HG03103 (cell line): Measurements from ENCODE around the gene EEFSEC.

Source experiments
- ATAC-seq: cut with Tn5 transposase; IDR thresholded peaks from one replicate; pipeline ENCODE4 v1.9.1; 2021; ENCODE audit warnings: low read depth; ENCODE audit not compliant: unreplicated experiment

Gene EEFSEC

DNA sequence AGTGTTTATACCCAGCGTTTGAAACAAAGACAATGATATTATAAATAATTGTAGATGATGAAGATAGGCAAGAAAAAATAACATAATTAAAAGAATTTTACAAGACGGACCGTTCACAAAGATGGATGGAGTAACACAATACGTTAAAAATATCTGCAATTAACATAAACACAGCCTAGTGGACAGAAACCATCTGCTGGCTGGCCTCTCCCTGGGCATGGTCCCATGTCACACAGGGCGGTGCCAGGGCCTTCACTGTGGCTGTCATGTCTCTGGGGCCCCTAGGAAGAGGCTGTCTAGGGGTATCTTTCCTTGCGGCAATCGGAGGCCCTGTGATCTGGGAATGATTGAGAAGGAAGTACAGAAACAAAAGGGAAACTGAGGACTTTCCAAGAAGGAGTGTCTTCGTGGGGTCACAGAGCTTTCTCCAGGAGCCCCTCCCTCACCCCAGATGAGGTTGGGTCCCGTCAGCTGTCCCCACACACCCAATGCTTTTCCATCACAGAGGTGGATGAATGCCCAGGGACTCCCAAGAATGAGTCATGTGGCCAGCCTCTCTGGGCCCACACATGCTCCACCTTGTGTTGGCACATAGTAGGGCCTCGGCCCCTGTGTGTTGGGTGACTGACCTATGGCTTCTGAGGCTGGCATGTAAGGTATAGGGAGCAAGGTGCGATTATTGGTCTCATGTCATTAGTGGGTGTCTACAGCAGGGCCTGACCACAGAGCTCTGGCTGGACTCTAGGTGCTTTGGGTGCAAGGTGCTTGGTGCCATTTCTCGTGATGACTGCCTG, 226.3 kb downstream of the EEFSEC start:
- no peak for ATAC-seq

DNA sequence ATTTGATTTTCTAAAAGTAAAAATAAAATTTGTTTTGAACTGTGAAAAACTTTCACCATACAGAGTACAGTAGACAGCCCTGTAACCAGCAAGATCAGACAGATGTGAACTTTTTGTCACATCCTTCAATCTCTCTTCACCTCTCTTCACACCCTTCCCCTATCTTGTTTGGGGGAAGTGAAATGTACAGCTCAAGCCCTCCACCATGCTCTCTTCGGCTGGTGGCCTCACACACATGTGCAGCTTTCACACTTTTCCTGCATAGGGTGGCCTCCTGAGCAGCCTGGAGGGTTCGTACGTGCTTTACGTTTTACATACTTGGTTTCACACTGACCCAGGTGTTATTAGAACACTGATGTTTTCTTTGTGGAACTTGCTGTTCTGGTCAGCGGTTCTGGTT, 227.0 kb downstream of the EEFSEC start:
- ATAC-seq: no peak

DNA sequence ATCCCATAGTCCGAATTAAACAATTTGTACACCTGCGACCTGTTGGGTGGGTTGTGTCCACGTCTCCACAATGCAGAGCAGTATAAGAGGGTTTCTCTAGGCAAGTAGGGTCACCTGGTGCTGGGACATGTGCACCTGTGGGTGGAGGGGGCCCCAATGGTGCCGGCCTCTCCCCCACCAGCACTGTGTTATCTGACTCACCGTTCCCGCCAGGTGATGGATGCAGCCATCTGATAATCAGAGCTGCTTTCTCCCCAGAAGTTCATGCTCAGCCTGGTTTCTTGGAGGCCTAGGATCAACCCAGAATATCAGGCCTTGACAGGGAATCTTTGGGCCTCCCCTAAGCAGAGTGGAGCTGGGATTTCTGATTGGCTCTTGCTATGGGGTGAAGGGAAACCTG, 227.4 kb downstream of the EEFSEC start:
- ATAC-seq: no peak

DNA sequence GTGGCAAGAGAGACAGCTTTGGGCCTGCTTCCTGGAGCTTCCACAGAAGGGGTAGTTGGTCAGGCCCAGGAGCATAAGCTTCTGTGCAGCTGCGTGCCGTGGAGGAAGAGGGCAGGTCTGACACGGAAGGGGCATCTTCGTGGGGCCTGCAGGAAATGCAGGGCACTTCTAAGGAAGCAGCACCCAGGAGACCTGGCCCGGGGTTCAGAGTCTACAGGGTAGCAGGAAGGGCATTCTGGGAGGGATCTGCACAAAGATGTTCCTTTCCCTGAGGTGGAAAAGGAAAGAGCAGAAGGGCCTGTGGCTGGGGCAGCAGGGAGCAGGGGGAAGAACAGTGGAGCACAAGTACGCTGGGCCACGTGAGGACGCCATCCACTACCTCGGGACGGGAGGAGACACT, 228.3 kb downstream of the EEFSEC start:
- no peak for ATAC-seq

DNA sequence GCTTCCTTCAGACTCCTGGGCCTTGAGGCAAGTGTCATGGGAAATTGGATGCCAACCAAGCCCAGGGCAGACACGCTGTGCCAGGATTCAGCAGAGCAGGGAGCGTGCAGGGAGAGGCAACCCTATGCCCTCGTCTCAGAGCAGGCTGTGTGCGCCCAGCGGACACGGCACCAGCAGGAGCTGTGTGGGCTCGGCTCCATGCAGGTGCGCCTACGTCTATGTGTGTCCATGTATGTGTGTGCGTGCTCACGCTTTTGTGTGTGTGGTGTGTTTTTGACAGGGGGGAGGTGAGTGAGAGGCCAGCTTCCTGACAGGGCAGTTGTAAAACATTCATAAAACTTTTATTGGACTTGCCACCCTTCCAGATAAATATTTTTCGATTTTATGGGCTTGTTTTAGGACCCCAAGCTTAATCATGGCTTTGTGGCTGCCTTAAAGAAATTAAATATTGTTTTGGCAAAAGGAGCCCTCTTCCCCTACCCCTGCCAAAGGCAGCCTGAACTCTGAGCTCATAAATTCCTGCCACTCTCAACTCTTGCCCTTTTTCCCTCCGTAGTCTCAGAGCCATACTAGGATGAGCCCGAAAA, 229.0 kb downstream of the EEFSEC start:
- no peak for ATAC-seq

DNA sequence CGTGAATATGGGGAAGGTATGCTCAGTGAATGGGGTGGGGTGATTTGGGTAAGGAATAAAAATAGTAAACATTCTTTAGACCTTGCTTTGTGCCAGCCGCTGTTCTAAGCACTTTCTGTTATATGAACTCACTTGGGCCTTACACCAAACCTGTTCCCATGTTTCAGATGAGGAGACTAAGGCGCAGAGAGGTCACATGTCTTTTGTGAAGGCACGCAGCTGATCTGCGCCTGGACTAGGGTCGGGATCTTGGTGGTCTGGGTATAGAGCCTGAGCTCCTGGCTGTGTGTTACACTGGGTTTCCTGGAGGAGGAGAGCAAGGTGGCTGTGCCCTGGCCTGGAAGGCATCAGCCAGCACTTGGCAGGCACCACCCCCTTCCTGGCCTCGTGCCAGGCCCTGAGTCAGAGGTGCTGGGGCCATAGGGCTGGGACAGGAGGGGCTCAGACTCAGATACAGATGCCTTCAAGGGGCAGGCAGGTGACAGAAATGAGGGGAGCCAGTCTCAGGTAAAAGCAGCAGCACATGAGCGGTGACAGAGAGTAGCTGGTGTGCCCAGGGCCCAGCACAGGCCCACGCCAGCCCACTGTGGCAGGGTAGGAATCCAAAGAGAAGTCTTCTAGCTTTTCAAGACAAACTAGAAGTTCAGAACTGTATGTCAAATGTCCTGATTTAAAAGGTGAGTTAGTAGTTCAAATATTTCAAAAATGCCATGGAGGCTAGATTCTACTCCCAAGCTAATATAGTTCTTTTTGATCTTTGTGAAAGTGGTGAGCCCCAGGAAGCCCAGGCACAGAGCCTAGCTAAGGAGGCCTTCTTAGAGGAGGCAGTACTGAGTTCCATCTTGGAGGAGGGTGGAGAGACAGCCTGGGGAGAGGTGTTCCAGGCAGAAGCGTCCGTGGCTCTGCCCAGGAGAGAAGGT, 230.3 kb downstream of the EEFSEC start:
- no peak for ATAC-seq

DNA sequence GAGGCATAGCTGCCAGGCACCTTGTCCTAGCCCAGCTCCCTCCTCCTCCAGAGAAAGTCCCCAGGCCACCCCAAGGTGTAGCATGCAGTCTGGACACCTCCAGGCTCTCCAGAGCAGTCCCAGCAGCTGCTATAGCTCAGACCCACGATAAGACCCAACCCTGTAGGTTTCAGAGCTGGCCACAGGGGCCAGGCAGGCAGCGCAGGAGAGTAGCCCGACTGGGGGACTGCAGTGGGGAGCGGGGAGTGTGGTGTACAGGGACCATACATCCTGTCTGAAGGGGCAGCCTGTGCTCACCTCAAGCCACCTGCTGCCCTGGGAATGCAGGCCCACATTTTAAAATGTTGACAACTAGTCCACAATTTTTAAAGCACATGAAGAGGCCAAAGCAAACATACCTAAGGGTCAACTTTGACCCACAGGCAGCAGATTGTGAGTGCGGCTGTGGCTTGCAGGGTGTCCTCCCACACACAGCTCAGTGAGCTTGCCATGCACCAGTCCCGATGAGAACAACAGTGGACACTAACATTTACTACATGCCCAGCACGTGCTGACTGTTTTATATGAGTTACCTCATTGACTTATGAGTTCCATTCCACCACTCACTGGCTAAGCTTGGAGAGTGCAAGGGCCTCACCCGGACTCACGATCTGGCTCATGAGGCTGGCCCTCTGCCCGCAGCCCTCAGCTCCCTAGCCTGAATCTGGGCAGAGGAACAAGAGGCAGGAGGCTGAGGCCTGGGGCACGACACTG, 232.0 kb downstream of the EEFSEC start:
- ATAC-seq: no peak

DNA sequence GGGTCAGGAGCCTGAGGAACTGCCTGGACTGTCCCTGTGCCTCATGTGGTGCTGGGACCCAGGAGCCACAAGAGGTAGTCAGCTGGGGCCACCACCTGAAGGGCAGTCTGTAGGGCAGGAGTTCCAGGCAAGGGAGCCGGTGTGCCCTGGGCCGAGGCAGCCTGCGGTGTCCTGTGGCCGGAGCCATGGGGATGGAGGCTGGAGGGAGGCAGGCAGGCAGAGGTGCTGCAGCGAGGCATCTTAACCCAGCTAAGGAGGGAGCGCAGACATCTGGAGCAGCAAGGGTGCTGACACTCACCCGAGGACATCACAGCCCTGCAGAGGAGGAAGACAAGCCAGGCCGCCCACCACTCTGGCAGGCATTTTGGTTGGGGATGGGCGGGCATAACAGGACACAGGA, 235.7 kb downstream of the EEFSEC start:
- no peak for ATAC-seq

DNA sequence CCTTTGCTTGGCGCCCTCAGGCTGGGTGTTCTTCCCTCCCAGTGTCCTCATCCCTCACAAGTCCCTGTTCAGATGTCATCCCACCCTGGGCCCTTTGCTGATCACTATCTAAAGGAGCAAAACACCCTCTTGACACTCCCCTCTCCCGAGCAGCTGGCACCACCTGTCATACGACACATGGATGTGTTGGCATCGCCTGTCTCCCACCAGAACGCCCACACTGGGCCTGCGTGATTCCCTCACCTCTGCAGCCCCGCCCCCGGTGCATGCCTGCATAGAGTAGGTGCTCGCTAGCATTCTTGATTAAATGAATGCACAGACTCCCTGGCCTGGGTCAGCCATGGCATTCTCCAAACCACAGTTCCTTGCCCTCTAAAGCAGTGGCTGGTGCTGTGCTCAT, 237.6 kb downstream of the EEFSEC start:
- no peak for ATAC-seq

DNA sequence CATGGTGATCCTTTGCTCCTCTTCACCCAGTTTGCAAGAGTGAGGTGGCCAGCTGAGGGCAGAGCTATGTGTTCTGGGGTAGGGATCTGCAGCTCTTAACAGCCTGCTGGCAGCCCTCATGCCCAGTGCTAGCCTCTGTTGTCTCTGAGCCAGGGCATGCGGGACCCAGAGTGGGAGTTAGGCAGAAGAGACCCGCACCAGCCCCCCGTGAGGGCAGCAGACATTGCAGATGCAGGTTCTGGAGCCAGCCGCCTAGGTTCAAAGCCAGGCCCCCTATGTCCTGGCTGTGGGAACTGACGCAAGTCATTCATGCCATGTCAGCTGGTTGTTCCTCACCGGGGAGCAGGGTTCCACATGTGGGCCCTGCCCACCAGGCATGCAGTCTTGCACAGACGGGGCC, 238.7 kb downstream of the EEFSEC start:
- no peak for ATAC-seq

DNA sequence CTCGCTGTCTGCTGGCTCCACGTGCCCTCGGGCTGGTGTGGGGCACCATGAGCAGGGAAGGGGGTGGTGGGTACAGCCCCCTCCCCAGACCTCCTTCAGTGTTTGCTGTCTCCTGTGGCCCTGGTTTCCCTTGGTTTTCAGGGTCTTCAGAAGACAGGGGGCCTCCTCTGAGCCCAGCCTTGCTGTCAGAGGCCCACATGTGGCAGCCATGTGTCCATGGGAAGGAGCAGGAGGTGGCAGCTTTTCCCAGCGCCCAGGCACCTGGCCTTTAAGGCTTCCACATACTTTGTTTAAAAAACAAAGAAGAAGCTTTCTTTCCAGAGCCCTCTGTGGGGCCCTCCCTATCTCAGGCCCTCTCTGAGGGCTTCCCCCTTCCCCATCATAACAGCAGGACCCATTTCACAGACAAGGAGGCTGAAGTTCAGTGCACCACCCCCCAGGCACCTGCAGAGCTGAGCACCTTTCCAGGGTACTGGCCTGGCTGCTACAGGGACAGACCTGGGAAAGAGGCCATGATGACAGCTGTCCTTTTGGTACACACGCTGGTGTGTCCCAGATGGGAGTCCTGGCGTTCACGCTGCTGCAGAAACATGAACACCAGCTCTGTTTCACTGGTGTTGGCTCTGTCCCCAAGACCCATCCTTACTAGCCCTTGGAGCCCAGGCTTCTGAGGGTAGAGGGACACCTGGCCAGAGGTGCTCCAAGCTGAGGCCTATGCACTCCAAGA, 239.7 kb downstream of the EEFSEC start:
- ATAC-seq: no peak

DNA sequence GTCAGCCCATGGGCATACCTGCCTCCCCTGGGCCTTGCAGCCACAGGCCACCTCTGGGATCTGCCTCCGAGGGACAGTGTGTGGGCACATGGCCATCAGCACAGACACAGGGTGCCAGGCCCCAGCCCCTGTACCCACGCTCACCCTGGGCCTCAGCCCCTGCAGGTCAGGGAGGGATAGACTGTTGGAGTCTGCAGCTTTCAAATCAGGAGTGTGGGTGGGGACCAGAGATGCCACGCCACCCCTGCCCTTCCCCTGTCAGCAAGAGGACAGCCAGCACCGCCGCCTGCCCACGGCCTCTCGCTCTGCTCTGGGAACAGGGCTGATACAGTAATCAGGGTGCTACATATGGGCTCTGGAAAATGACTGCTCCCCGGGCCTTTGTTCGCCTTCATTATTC, 240.8 kb downstream of the EEFSEC start:
- ATAC-seq: no peak

DNA sequence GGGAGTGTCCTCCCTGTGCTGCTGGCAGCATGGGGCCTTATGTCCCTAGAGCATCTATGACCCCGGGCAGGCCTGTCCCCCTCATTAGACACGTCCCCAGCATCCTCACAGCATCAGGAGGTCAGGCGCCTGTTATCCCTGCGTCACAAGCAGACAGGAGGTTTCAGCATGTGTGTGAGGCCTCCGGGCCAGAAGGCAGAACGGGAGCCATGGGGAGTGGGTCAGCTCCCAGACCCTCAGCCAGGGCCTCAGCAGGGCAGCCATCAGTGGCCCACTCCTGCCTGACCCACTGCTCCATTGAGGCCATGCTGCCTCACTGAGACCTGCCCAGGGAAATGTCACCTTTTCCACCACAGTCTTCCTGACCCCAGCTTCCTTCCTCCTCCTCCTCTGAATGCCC, 241.8 kb downstream of the EEFSEC start:
- ATAC-seq: no peak

DNA sequence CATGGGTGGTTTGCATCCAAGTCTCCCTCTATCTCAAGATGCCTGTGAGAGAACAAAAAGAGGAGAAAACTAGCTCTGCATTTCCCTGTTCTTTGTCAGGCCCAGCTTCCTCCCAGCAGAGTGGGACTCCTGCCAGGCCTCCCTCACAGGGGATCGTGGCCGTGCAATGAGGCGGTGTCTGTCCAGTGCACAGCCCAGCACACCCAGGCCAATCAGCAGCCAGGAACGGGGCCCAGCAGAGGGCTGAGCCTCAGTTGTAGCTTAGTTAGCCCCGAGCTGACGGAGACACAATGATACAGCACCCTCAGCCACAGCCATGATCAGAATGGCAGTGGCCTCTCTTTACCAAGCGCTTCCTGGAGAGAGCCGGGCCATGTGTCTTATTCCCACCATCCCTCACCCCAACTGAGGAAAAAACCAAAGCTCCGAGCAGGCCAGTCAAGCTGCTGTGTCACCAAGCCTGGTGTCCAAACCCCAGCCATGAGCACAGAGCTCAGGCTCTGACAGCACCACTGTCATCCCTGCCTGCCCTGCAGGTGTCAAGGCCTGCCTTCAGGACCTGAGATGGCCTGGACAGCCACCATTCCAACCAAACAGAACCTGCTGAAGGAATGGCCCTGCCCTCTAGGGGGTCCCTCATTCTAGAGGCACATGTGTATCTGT, 242.3 kb downstream of the EEFSEC start:
- ATAC-seq: no peak

DNA sequence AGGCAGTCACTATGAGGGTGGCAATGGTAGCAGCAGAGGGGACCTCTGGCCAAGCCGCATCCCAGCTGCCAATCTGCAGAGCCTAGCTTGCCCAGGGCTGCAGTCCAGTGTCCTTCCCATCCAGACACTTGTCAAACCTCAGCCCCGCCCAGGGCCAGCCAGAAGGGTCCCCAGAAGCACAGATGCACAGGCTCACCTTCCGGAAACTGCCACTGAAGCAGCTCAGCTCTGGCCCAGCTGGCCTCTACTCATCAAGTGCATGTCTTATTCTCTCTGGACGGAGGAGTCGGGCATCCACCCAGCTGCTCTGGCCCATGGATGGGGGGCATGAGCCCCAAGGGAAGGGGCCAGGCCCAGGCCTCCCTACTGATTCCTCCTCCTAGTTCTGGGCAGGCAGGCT, 244.2 kb downstream of the EEFSEC start:
- ATAC-seq: no peak

DNA sequence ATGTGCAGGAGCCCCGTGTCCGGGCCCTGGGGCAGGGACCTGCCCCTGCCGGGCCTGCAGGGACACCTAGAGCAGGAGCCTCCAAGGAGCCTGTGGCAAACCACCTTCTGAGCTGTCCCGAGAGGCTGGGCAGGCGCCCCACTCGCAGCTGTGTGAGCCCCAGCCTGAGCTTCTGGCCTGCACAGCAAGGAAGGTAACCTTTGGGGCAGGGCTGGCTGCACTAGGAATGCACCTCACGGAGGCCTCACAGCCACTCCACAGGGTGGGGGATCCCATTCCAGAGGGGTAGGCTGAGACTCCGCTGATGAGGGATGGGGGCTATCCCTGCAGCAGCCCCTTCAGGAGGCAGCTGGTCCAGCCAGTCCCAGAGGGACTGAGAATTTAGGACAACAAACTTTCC, 245.3 kb downstream of the EEFSEC start:
- ATAC-seq: no peak

DNA sequence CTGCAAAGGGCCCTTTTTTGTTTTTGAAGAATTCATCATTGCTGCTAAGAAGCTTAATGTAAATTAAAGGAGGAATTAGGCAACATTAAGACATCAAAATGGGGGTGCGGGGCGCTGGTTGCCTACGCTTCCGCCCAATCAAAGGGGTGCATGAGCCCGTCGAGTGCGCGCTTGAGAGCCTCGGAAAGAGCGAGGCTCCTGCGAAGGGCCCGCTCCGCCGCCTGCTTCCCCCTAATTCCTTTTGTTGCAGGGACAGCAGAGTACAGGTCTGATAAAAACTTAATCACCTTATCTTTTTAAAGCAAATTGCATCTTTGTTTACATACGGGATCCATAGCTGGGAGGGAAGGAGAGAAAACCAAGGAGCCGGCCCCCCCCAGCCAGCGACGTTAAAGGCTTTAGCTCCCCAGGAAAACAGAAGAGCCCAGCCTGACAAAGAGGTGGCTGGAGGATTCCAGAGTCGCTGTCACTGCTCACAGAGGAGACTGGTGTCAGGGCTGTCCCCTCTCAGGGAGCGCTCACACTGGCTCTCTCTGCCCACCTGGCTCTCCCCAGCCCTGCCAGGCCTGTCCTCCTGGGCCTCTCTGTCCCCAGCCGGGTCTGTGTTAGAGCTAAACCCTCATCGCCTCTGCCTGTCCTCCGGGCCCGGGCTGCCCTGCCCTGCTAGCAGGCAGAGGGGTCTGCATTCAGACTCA, 246.1 kb downstream of the EEFSEC start:
- no peak for ATAC-seq

DNA sequence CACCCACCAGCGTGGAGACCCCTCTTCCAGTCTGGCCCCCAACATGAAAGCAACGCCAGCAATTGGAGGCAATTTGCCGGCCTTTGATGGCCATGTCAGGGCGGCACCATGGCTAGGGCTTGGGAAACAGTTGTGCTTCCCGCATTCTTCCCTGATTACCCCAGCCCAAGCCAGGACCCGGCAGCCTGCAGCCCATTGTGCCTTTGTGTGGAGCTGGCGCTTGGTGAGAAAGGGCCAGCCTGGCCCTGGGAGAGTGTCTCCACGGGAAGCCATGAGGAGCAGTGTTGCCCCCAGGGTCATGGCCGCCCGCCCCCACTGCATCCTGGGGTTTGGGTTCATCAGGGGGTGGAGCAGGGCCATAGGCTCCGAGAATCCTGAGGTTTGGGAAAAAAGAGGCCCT, 247.4 kb downstream of the EEFSEC start:
- ATAC-seq: no peak

DNA sequence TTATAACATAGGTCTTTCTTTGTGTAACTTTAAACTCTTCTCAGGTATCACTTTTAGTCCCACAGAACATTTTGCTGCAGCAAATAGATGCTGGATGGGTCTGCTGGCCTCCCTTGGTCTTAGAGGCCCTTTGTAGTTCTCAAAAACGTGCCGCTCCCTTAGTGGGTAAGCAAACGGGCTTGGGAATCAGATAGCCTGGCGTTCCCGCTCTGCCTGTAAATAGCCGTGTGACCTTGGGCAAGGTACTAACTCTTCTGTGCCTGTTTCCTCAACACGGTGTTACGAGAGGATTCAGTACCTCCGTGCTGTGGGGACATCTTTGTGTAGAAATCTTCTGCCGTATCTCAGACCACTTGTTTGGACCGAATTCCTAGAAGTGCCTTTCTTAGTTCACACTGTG, 249.0 kb downstream of the EEFSEC start:
- no peak for ATAC-seq
